Measurements from ENCODE around the gene CHRNA9. TPM values are rescaled to one million over a fixed set of nuclear protein-coding genes. Genes with fewer than 3 reads are reported as not detected.
A peak's percentile ranks its signal among the peaks of the same experiment; 100 is the strongest.

Gene CHRNA9
- total and polyA plus RNA-seq, 2 of the 13 experiments (the other 11 are each of a cell fraction or from before 2014, with no cell fraction given) = not detected

GRCh38 chr4:40377512-40378365 is 42.6 kb downstream of the CHRNA9 start:
- ChIA-PET POLR2A (no interaction called here), CTCF (ENCODE audit: low intra/inter-chr PET ratio, low total read pairs) (no interaction called here)
- H3K9me3 ChIP-seq (ENCODE audit: low read length) = no peaks in the 10 kb centered on the region
- H3K36me3 ChIP-seq (replicated peaks in 1 of 2; ENCODE audit: control insufficient read depth in 1 of 2, insufficient read depth in 2 of 2, low read length in 2 of 2) = no peaks in the 10 kb centered on the region
- H3K27me3 ChIP-seq (ENCODE audit: control insufficient read depth in 1 of 2, insufficient read depth in 2 of 2, low read length in 2 of 2) = peaks cover 0 to 1% of the 10 kb centered on the region in 2 experiments; a peak in 2 of 5 replicates
- TF ChIP-seq FOSL2 (CRISPR knock-in tag; IDR thresholded peaks at IDR 0.05) = 0 out of 2 replicates have a peak, but pooled peaks have one; percentile 17
- TF ChIP-seq SNAI1 (CRISPR knock-in tag; IDR thresholded peaks at IDR 0.05; ENCODE audit: borderline replicate concordance) = no peak
- intact Hi-C loops (cut with micrococcal nuclease; ENCODE audit: unreplicated experiment) = no loop called here
- no peak overlapping the region for H3K9ac ChIP-seq (ENCODE audit: insufficient read depth, low read depth, low read length)
- H3K4me1 ChIP-seq (ENCODE audit: insufficient read depth, low read length) = no peaks in the 10 kb centered on the region
- H3K4me3 ChIP-seq (replicated peaks in 1 of 3; ENCODE audit: insufficient read depth in 1 of 3, low read depth in 2 of 3, low read length in 3 of 3) = no peak overlapping the region
- no peak overlapping the region for H3K27ac ChIP-seq (ENCODE audit: extremely low read length, insufficient read depth, low read length)
- H2AFZ ChIP-seq (ENCODE audit: low read length) = no peak overlapping the region
- H3K4me2 ChIP-seq (ENCODE audit: low read depth, low read length) = no peak overlapping the region
- H3K79me2 ChIP-seq (ENCODE audit: insufficient read depth, low read length) = no peaks in the 10 kb centered on the region
- FAIRE-seq = no peak
- ATAC-seq = 0 out of 3 replicates have a peak, but pooled peaks have one; percentile 27
- 43% methylated on average over 7 of the region's 7 CpGs for WGBS (ENCODE audit: low lambda C conversion rate)
- no peaks in the 10 kb centered on the region for H4K20me1 ChIP-seq (ENCODE audit: insufficient read depth, low read length)
- no TSS peak for BruUV-seq (replicated peaks)
- no peak for DNase-seq (ENCODE audit: low spot score)
- in situ Hi-C loops (cut with HindIII; ENCODE audit: extremely low pct_ligation_motif_present, low pct_unique_long_range_greater_than_20kb) = no loop called here

GRCh38 chr4:40378619-40379018 is 43.5 kb downstream of the CHRNA9 start:
- ChIA-PET CTCF (ENCODE audit: low intra/inter-chr PET ratio, low total read pairs) (no interaction called here), POLR2A (no interaction called here)
- no TSS peak for BruUV-seq (replicated peaks)
- no peaks in the 10 kb centered on the region for H3K4me1 ChIP-seq (ENCODE audit: insufficient read depth, low read length)
- H3K9ac ChIP-seq (ENCODE audit: insufficient read depth, low read depth, low read length) = no peak overlapping the region
- no peaks in the 10 kb centered on the region for H4K20me1 ChIP-seq (ENCODE audit: insufficient read depth, low read length)
- H3K36me3 ChIP-seq (replicated peaks in 1 of 2; ENCODE audit: control insufficient read depth in 1 of 2, insufficient read depth in 2 of 2, low read length in 2 of 2) = no peaks in the 10 kb centered on the region
- H3K27ac ChIP-seq (ENCODE audit: extremely low read length, insufficient read depth, low read length) = no peak overlapping the region
- ATAC-seq (no peak), DNase-seq (ENCODE audit: low spot score) (no peak), FAIRE-seq (no peak)
- H3K79me2 ChIP-seq (ENCODE audit: insufficient read depth, low read length) = no peaks in the 10 kb centered on the region
- no peaks in the 10 kb centered on the region for H3K9me3 ChIP-seq (ENCODE audit: low read length)
- H2AFZ ChIP-seq (ENCODE audit: low read length) = no peak overlapping the region
- no peak overlapping the region for H3K4me3 ChIP-seq (replicated peaks in 1 of 3; ENCODE audit: insufficient read depth in 1 of 3, low read depth in 2 of 3, low read length in 3 of 3)
- TF ChIP-seq ATF7 (IDR thresholded peaks at IDR 0.05) (0 out of 2 replicates have a peak, but pooled peaks have one; percentile 34), ATF7 (CRISPR knock-in tag; IDR thresholded peaks at IDR 0.05) (no peak), ZFYVE20 (CRISPR knock-in tag; IDR thresholded peaks at IDR 0.05; ENCODE audit: borderline replicate concordance, low read depth) (no peak), ZNF766 (CRISPR knock-in tag; IDR thresholded peaks at IDR 0.05; ENCODE audit: borderline replicate concordance) (no peak), CREB1 (IDR thresholded peaks at IDR 0.05) (peak; percentile 70), CREB1 (CRISPR knock-in tag; IDR thresholded peaks at IDR 0.05) (no peak)
- 44% methylated on average over 2 of the region's 2 CpGs for WGBS (ENCODE audit: low lambda C conversion rate)
- in situ Hi-C loops (cut with HindIII; ENCODE audit: extremely low pct_ligation_motif_present, low pct_unique_long_range_greater_than_20kb) = no loop called here
- intact Hi-C loops (cut with micrococcal nuclease; ENCODE audit: unreplicated experiment) = no loop called here
- H3K4me2 ChIP-seq (ENCODE audit: low read depth, low read length) = no peak overlapping the region
- peaks cover 0 to 1% of the 10 kb centered on the region in 2 experiments; a peak in 2 of 5 replicates for H3K27me3 ChIP-seq (ENCODE audit: control insufficient read depth in 1 of 2, insufficient read depth in 2 of 2, low read length in 2 of 2)
